H1 (cell line): Measurements from ENCODE around the gene DENND5B. TPM values are rescaled to one million over a fixed set of nuclear protein-coding genes. Genes with fewer than 3 reads are reported as not detected.

Experiments
- CTCF ChIA-PET: fragments of 300-600 bp; sonication (Branson Sonifier 250); formaldehyde crosslinking; loops from one replicate; lab custom pipeline; 2021; ENCODE audit not compliant: partially characterized antibody; lab: Charles Lee
- POLR2A ChIA-PET: fragments of 300-600 bp; sonication (Branson Sonifier 250); formaldehyde crosslinking; loops from one replicate; lab custom pipeline; 2021; ENCODE audit warnings: inconsistent platforms; ENCODE audit not compliant: partially characterized antibody; lab: Charles Lee
- DNase-seq, 2 experiments: peaks; one replicate each; pipeline versions ENCODE4 v3.0.0 to v3.0.0-alpha.2; 2010 to 2022; ENCODE audit warnings: low spot score in 2 of 2, low read depth in 1 of 2, mixed read lengths in 1 of 2
- FAIRE-seq: peaks from 2 replicates; lab custom pipeline; 2011; peaks lifted over from hg19 to GRCh38; lab: Jason Lieb, UNC
- H2AFZ ChIP-seq: 2 replicates; pipeline ENCODE4 v1.8.1; 2012; ENCODE audit warnings: low read length, inconsistent platforms
- H2AK5ac ChIP-seq: 2 replicates; pipeline ENCODE4 v1.6.1; 2013; ENCODE audit warnings: low read depth, low read length
- H2BK120ac ChIP-seq: replicated peaks from 2 replicates; pipeline ENCODE3; 2013; ENCODE audit warnings: low read depth, low read length, inconsistent platforms
- H2BK12ac ChIP-seq: 2 replicates; pipeline ENCODE4 v1.6.1; 2013; ENCODE audit warnings: low read depth, low read length
- H2BK15ac ChIP-seq: 2 replicates; pipeline ENCODE4 v1.6.1; 2013; ENCODE audit warnings: low read length
- H2BK20ac ChIP-seq: 2 replicates; pipeline ENCODE4 v1.6.1; 2013; ENCODE audit warnings: low read length
- H2BK5ac ChIP-seq: 2 replicates; pipeline ENCODE4 v1.6.1; 2013; ENCODE audit warnings: low read depth, low read length
- H3K14ac ChIP-seq: 2 replicates; pipeline ENCODE4 v1.6.1; 2013; ENCODE audit warnings: inconsistent platforms; ENCODE audit not compliant: insufficient read length
- H3K18ac ChIP-seq: 2 replicates; pipeline ENCODE4 v1.6.1; 2013; ENCODE audit warnings: low read length; ENCODE audit errors: extremely low read depth
- H3K23ac ChIP-seq: 2 replicates; pipeline ENCODE4 v1.6.1; 2013; ENCODE audit warnings: inconsistent platforms; ENCODE audit not compliant: insufficient read length
- H3K23me2 ChIP-seq: 2 replicates; pipeline ENCODE4 v1.6.1; 2013; ENCODE audit warnings: low read depth, low read length
- H3K27ac ChIP-seq: 2 replicates; pipeline ENCODE4 v1.6.1; 2011; ENCODE audit warnings: low read depth, low read length, inconsistent platforms
- H3K27me3 ChIP-seq, 4 experiments: replicated peaks in 1 of 4; 1 replicate in 1 of 4; 2 replicates in 3 of 4; pipeline versions ENCODE4 v1.6.1 to v1.8.1; 2011 to 2013; ENCODE audit warnings: low read length in 3 of 4, mild to moderate bottlenecking in 3 of 4, inconsistent platforms in 2 of 4, mixed read lengths in 2 of 4, moderate library complexity in 1 of 4; ENCODE audit not compliant: control insufficient read depth in 3 of 4, insufficient read depth in 3 of 4; ENCODE audit errors: extremely low read depth in 1 of 4
- H3K36me3 ChIP-seq, 4 experiments: 2 replicates each; pipeline versions ENCODE4 v1.6.1 to v1.8.1; 2011 to 2013; ENCODE audit warnings: mild to moderate bottlenecking in 4 of 4, low read length in 3 of 4, moderate library complexity in 2 of 4, control low read depth in 1 of 4, inconsistent platforms in 1 of 4; ENCODE audit not compliant: insufficient read depth in 4 of 4, control insufficient read depth in 2 of 4
- H3K4ac ChIP-seq: replicated peaks from 2 replicates; pipeline ENCODE3; 2013; ENCODE audit warnings: low read length, low read depth, mixed read lengths, inconsistent platforms; ENCODE audit not compliant: insufficient read length
- H3K4me1 ChIP-seq, 4 experiments: replicated peaks in 1 of 4; 1 replicate in 1 of 4; 2 replicates in 3 of 4; pipeline versions ENCODE4 v1.6.1 to v1.8.1; 2011 to 2013; ENCODE audit warnings: low read length in 3 of 4, inconsistent platforms in 2 of 4, mixed read lengths in 1 of 4; ENCODE audit not compliant: insufficient read depth in 4 of 4, control insufficient read depth in 3 of 4
- H3K4me2 ChIP-seq, 2 experiments: 2 replicates each; pipeline versions ENCODE4 v1.6.1 to v1.8.1; 2011 to 2013; ENCODE audit warnings: low read depth in 2 of 2, low read length in 2 of 2, control low read depth in 1 of 2, inconsistent platforms in 1 of 2, mild to moderate bottlenecking in 1 of 2; ENCODE audit not compliant: insufficient read depth in 1 of 2
- H3K4me3 ChIP-seq, 4 experiments: fragments of 200-600, 300-600 bp in 1 of 4; sonication (generic), shearing (Covaris generic), sonication (Bioruptor Twin) in 1 of 4; 2 replicates each; pipeline versions ENCODE4 v1.5.1 to v1.8.1; 2011 to 2016; ENCODE audit warnings: low read length in 4 of 4, low read depth in 3 of 4, control low read depth in 2 of 4, inconsistent platforms in 2 of 4, mild to moderate bottlenecking in 2 of 4, mixed read lengths in 1 of 4, moderate library complexity in 1 of 4; ENCODE audit not compliant: insufficient read depth in 2 of 4; ENCODE audit errors: extremely low read depth in 1 of 4
- H3K56ac ChIP-seq: replicated peaks from 2 replicates; pipeline ENCODE3; 2013; ENCODE audit warnings: low read depth, mild to moderate bottlenecking, mixed read lengths, low read length, inconsistent platforms; ENCODE audit not compliant: insufficient read length
- H3K79me1 ChIP-seq: 2 replicates; pipeline ENCODE4 v1.6.1; 2013; ENCODE audit warnings: low read depth, low read length, control low read depth
- H3K79me2 ChIP-seq, 2 experiments: 2 replicates each; pipeline versions ENCODE4 v1.6.1 to v1.8.1; 2012 to 2013; ENCODE audit warnings: low read length in 2 of 2, mild to moderate bottlenecking in 2 of 2, inconsistent platforms in 1 of 2; ENCODE audit not compliant: insufficient read depth in 2 of 2, control insufficient read depth in 1 of 2
- H3K9ac ChIP-seq, 4 experiments: replicated peaks in 1 of 4; 1 replicate in 1 of 4; 2 replicates in 3 of 4; pipeline versions ENCODE4 v1.6.1 to v1.8.1; 2011 to 2013; ENCODE audit warnings: low read depth in 3 of 4, low read length in 3 of 4, control low read depth in 2 of 4, mild to moderate bottlenecking in 2 of 4, moderate library complexity in 2 of 4, inconsistent platforms in 1 of 4; ENCODE audit errors: extremely low read depth in 1 of 4
- H3K9me3 ChIP-seq, 2 experiments: 2 replicates each; pipeline versions ENCODE4 v1.6.1 to v1.8.1; 2012 to 2013; ENCODE audit warnings: mild to moderate bottlenecking in 2 of 2, moderate library complexity in 2 of 2, control low read depth in 1 of 2, inconsistent platforms in 1 of 2, low read depth in 1 of 2, low read length in 1 of 2, mixed read lengths in 1 of 2; ENCODE audit not compliant: insufficient read depth in 2 of 2
- H4K20me1 ChIP-seq, 2 experiments: replicated peaks in 1 of 2; 2 replicates each; pipeline versions ENCODE3 to v1.8.1; 2011 to 2013; ENCODE audit warnings: inconsistent platforms in 2 of 2, low read length in 2 of 2, mild to moderate bottlenecking in 1 of 2; ENCODE audit not compliant: insufficient read depth in 2 of 2, control insufficient read depth in 1 of 2
- H4K5ac ChIP-seq: 2 replicates; pipeline ENCODE4 v1.6.1; 2013; ENCODE audit warnings: low read length, low read depth, mixed read lengths, inconsistent platforms; ENCODE audit not compliant: insufficient read length
- H4K8ac ChIP-seq: 2 replicates; pipeline ENCODE4 v1.8.0; 2013; ENCODE audit warnings: mild to moderate bottlenecking, moderate library complexity, low read length, inconsistent platforms; ENCODE audit not compliant: insufficient read depth; ENCODE audit errors: extremely low read depth
- H4K91ac ChIP-seq: replicated peaks from 2 replicates; pipeline ENCODE3; 2013; ENCODE audit warnings: low read length, mixed read lengths, inconsistent platforms; ENCODE audit not compliant: insufficient read length
- ASH2L ChIP-seq: fragments of 200-600, 300-600 bp; sonication (generic); IDR thresholded peaks from one replicate; pipeline ENCODE4 v1.7.1; 2017; ENCODE audit warnings: low read length
- ATF3 ChIP-seq: IDR thresholded peaks from 2 replicates; pipeline ENCODE4 v1.6.1; 2011; ENCODE audit warnings: low read depth, mild to moderate bottlenecking, low read length; ENCODE audit not compliant: insufficient read depth
- KDM5A ChIP-seq: fragments of 200-600 bp; IDR thresholded peaks from 2 replicates; pipeline ENCODE4 v1.7.1; 2012; ENCODE audit warnings: mild to moderate bottlenecking, low read length, inconsistent platforms, mixed read lengths
- POU5F1 ChIP-seq: IDR thresholded peaks from 2 replicates; pipeline ENCODE4 v1.6.1; 2011; ENCODE audit warnings: low read depth, mild to moderate bottlenecking, low read length, moderate library complexity
- RNF2 ChIP-seq: fragments of 200-900, 300-1000 bp; sonication (generic); IDR thresholded peaks from 2 replicates; pipeline ENCODE4 v1.7.1; 2016; ENCODE audit warnings: borderline replicate concordance, low read depth, mild to moderate bottlenecking, antibody characterized with exemption, low read length; ENCODE audit not compliant: poor library complexity, severe bottlenecking; ENCODE audit errors: missing control alignments
- SUZ12 ChIP-seq: fragments of 200-600 bp; sonication (generic); IDR thresholded peaks from 2 replicates; pipeline ENCODE4 v1.6.1; 2012; ENCODE audit warnings: mild to moderate bottlenecking, inconsistent platforms, low read length, moderate library complexity, mixed read lengths
- WGBS, 2 experiments: shearing (Covaris generic) in 1 of 2; methylation state at CpG; one replicate each; pipeline versions ENCODE4 v1.1.6 to v1.1.7; 2013 to 2015; ENCODE audit warnings: low lambda C conversion rate in 2 of 2, mixed read lengths in 2 of 2, inconsistent platforms in 1 of 2, low coverage in 1 of 2, missing lambda C conversion rate in 1 of 2; ENCODE audit not compliant: insufficient replicate concordance in 2 of 2, insufficient coverage in 1 of 2, insufficient read length in 1 of 2; ENCODE audit errors: extremely low coverage in 1 of 2, missing lambda C conversion rate in 1 of 2; 5-methylcytosine and 5-hydroxymethylcytosine counted together
- polyA plus RNA-seq, 7 experiments: library from polyadenylated mRNA; depleted of rRNA in 3 of 7; stranded (reverse) in 5 of 7; unstranded in 2 of 7; fragments of >200 nt in 5 of 7; fragments of 200-250 nt in 2 of 7; gene quantifications; 1 replicate in 5 of 7; 2 replicates in 1 of 7; 4 replicates in 1 of 7; pipeline versions ENCODE4 v1.2.1 to v1.2.3, GENCODE V29; 2011 to 2013; ENCODE audit warnings: missing spikeins in 2 of 7, mixed read lengths in 2 of 7
- total RNA-seq: library from RNA; stranded (reverse); fragmentation: NEBNext Ultra II Directional; extraction: Animal tissue kit (Norgen Biotek cat#: 25700); gene quantifications from 2 replicates; pipeline ENCODE4 v1.2.1, GENCODE V29; 2021

DENND5B gene
- total and polyA plus RNA-seq, 2 of the 8 experiments (the other 6 are each of a cell fraction or from before 2014, with no cell fraction given) = 13.4 to 20.2 TPM

GRCh38 chr12:31492599-31493196 lies 98.2 kb downstream of the DENND5B start:
- Histone ChIP-seq H2BK5ac (no peak overlapping the region), H4K20me1 (no peaks in the 10 kb centered on the region), H3K23me2 (no peaks in the 10 kb centered on the region; the same call in 1 of the 2 replicates), H4K5ac (no peak overlapping the region), H4K91ac (no peak overlapping the region), H2BK120ac (no peak overlapping the region), H3K79me2 (no peaks in the 10 kb centered on the region; a peak in 1 of 4 replicates), H3K4me1 (peaks cover 0 to 5% (median 2%) of the 10 kb centered on the region in 4 experiments; a peak in 4 of 7 replicates), H3K4me2 (no peak overlapping the region), H3K27me3 (no peaks in the 10 kb centered on the region), H3K9ac (no peak overlapping the region), H3K27ac (no peak overlapping the region), H3K14ac (no peak overlapping the region), H3K23ac (no peak overlapping the region), H3K18ac (no peak overlapping the region), H2BK15ac (no peak overlapping the region), H2BK20ac (no peak overlapping the region), H2AFZ (no peak overlapping the region), H3K4ac (no peak overlapping the region), H3K9me3 (no peaks in the 10 kb centered on the region), H2BK12ac (no peak overlapping the region), H4K8ac (no peak overlapping the region), H3K56ac (no peak overlapping the region), H3K79me1 (no peaks in the 10 kb centered on the region), H3K4me3 (no peak overlapping the region), H3K36me3 (no peaks in the 10 kb centered on the region), H2AK5ac (no peak overlapping the region)
- CTCF ChIA-PET = interaction anchor here (0.5 to 1.7 kb wide), 4 partner anchors 26 to 104 kb away, joined by 3 to 5 read pairs (median 3); no protein-coding TSS in a partner anchor
- DNase-seq = no peak
- POLR2A ChIA-PET = interaction anchor here (0.6 kb wide), 1 partner anchor 208 kb away, joined by 3 read pairs; no protein-coding TSS in a partner anchor
- 93% methylated on average over 2 of the region's 2 CpGs; no CpG with 5 or more reads in 1 of the 2 experiments for WGBS, 2 experiments
- FAIRE-seq = no peak
- TF ChIP-seq POU5F1 (no peak), ATF3 (no peak), ASH2L (no peak), SUZ12 (no peak), RNF2 (no peak), KDM5A (no peak)
